ENCODE measurements around the gene SLFN14.
A peak's percentile ranks its signal among the peaks of the same experiment; 100 is the strongest.

DNA sequence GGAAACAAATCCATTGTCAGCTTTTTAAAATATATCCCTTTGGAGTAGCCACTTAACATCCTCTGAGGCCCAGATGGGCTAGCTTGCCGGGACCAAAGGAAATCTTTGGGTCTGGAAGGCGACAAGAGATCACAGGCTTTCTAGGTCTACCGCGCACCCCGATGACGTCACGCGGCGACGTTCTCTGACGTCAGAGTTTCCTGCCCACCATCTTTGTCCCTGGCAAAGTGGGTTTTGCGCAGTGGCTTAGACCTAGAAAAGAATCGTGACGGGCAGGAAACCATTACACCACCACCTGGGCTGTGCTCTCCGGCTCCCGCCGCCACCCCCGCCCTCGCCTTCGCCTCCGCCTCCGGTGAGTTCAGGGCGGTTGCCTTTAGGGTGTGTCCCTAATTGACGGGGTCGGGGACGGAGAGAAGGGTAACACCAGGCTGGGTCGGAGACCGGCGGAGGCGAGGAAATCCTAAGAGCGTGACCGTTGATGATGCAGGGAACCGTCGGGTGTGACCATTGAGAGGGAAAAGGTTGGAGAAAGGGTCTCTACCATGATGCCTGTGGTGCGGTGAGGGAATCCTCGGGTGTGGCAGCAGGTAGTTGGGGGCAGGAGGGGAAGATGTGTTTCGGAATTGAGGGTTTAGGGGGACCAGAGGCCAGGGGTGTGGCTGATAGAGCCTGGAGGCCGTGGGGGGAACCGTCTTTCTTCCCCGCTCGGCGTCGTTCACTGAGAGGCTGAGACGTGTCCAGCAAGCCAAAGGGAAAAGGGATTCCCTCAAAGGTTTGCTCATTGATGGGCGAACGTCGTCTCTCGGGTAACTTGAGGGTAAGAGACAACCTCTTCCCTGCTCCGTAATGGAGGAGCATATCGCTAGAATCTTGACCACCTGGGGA is 26.7 kb upstream of the SLFN14 start, which contains the start of gene AP2B1:
- peak in 1 of 2 donors; percentile 76 for TF ChIP-seq POLR2A (IDR thresholded peaks at IDR 0.05)
- TF ChIP-seq, protein P1, sequence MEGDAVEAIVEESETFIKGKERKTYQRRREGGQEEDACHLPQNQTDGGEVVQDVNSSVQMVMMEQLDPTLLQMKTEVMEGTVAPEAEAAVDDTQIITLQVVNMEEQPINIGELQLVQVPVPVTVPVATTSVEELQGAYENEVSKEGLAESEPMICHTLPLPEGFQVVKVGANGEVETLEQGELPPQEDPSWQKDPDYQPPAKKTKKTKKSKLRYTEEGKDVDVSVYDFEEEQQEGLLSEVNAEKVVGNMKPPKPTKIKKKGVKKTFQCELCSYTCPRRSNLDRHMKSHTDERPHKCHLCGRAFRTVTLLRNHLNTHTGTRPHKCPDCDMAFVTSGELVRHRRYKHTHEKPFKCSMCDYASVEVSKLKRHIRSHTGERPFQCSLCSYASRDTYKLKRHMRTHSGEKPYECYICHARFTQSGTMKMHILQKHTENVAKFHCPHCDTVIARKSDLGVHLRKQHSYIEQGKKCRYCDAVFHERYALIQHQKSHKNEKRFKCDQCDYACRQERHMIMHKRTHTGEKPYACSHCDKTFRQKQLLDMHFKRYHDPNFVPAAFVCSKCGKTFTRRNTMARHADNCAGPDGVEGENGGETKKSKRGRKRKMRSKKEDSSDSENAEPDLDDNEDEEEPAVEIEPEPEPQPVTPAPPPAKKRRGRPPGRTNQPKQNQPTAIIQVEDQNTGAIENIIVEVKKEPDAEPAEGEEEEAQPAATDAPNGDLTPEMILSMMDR (IDR thresholded peaks at IDR 0.05), result peak in 1 of 6 experiments; percentile 46

All from thyroid gland (tissue), 4 donors.